Stromal cell of bone marrow (primary cell): ENCODE results near the gene HTRA3.

ENCODE experiments used
- DNase-seq: peaks from one replicate; pipeline ENCODE4 v3.0.0-alpha.2; 2012; ENCODE audit warnings: low read depth

Gene HTRA3

GRCh38 chr4:8280876-8281440 is 11.4 kb downstream of the HTRA3 start:
- no peak for DNase-seq

GRCh38 chr4:8281519-8282133 is 12.1 kb downstream of the HTRA3 start:
- DNase-seq = peak; percentile 38

GRCh38 chr4:8282134-8282641 is 12.6 kb downstream of the HTRA3 start:
- no peak for DNase-seq

GRCh38 chr4:8282742-8283141 is 13.2 kb downstream of the HTRA3 start:
- no peak for DNase-seq

- DNase-seq = no peak
Measured at GRCh38 chr4:8283161-8283560, 13.6 kb downstream of the HTRA3 start.

GRCh38 chr4:8283631-8284121 is 14.1 kb downstream of the HTRA3 start:
- no peak for DNase-seq

- no peak for DNase-seq
Measured at GRCh38 chr4:8284391-8284790, 14.8 kb downstream of the HTRA3 start.

- no peak for DNase-seq
Measured at GRCh38 chr4:8285143-8285975, 15.8 kb downstream of the HTRA3 start.

GRCh38 chr4:8285976-8286718 is 16.6 kb downstream of the HTRA3 start:
- no peak for DNase-seq

- DNase-seq = no peak
Measured at GRCh38 chr4:8286719-8287342, 17.3 kb downstream of the HTRA3 start.

- DNase-seq = no peak
Measured at GRCh38 chr4:8287343-8288280, 18.1 kb downstream of the HTRA3 start.

- DNase-seq = no peak
Measured at GRCh38 chr4:8289151-8289750, 19.7 kb downstream of the HTRA3 start.

- no peak for DNase-seq
Measured at GRCh38 chr4:8289956-8290700, 20.6 kb downstream of the HTRA3 start.

GRCh38 chr4:8290701-8290970 is 21.1 kb downstream of the HTRA3 start:
- DNase-seq = no peak

GRCh38 chr4:8291036-8291682 is 21.6 kb downstream of the HTRA3 start:
- DNase-seq = no peak

- DNase-seq = no peak
Measured at GRCh38 chr4:8291701-8292477, 22.3 kb downstream of the HTRA3 start.

- no peak for DNase-seq
Measured at GRCh38 chr4:8292478-8293107, 23.0 kb downstream of the HTRA3 start.
